K562 (cell line): Measurements from ENCODE around the gene USP14. TPM values are rescaled to one million over a fixed set of nuclear protein-coding genes. Genes with fewer than 3 reads are reported as not detected.
"Not testable (repeated sequence)": the region's sequence is repeated elsewhere in the genome, so short reads cannot be mapped to it uniquely, and the experiment has no call there.

Source experiments
- ATF1 ChIP-seq, 2 experiments: fragments of 450-650 bp in 1 of 2; IDR thresholded peaks; 2 replicates each; pipeline ENCODE4 v1.6.1; 2016; ENCODE audit warnings: missing compliant biosample characterization in 1 of 2, missing genetic modification characterization in 1 of 2
- ATF7 ChIP-seq: fragments of 450-650 bp; IDR thresholded peaks from 2 replicates; pipeline ENCODE4 v1.7.1; 2014; ENCODE audit warnings: mild to moderate bottlenecking, moderate library complexity
- CEBPG ChIP-seq, 3 experiments: fragments of 200-800 bp in 1 of 3; sonication (Bioruptor generic) in 1 of 3; sonication (generic) in 1 of 3; formaldehyde crosslinking in 1 of 3; IDR thresholded peaks in 2 of 3; conservative IDR thresholded peaks in 1 of 3; 2 replicates each; pipeline versions ENCODE4 v1.6.1 to v1.8.0; 2016 to 2022; ENCODE audit warnings: missing compliant biosample characterization in 2 of 3, missing genetic modification characterization in 2 of 3, mild to moderate bottlenecking in 1 of 3, missing genetic modification reagents in 1 of 3
- CTCF ChIP-seq, 3 experiments: IDR thresholded peaks in 2 of 3; conservative IDR thresholded peaks in 1 of 3; 2 replicates each; pipeline ENCODE4 v1.5.1; 2011 to 2012; ENCODE audit warnings: low read length in 3 of 3, mild to moderate bottlenecking in 3 of 3, control low read depth in 2 of 3, improper control_type of control experiment in 1 of 3, inconsistent platforms in 1 of 3, low read depth in 1 of 3, mixed read lengths in 1 of 3, moderate library complexity in 1 of 3; ENCODE audit not compliant: insufficient read depth in 2 of 3
- GATA2 ChIP-seq: sonication (generic); formaldehyde crosslinking; IDR thresholded peaks from 2 replicates; pipeline ENCODE4 v1.4.0; 2020; ENCODE audit warnings: mild to moderate bottlenecking, missing genetic modification reagents
- JUND ChIP-seq, 2 experiments: IDR thresholded peaks; 2 replicates in 1 of 2; 3 replicates in 1 of 2; pipeline ENCODE4 v1.6.1; 2011; ENCODE audit warnings: borderline replicate concordance in 2 of 2, low read depth in 2 of 2, low read length in 2 of 2, improper control_type of control experiment in 1 of 2, missing biosample characterization in 1 of 2, missing genetic modification characterization in 1 of 2, missing genetic modification reagents in 1 of 2
- MTA1 ChIP-seq: fragments of 450-650 bp; IDR thresholded peaks from 2 replicates; pipeline ENCODE4 v1.6.1; 2017; ENCODE audit warnings: borderline replicate concordance
- SOX6 ChIP-seq: fragments of 450-650 bp; IDR thresholded peaks from 2 replicates; pipeline ENCODE4 v1.6.1; 2014; ENCODE audit warnings: mild to moderate bottlenecking
- ZEB2 ChIP-seq: fragments of 450-650 bp; IDR thresholded peaks from 2 replicates; pipeline ENCODE4 v1.6.1; 2016
- polyA plus RNA-seq, 8 experiments: library from polyadenylated mRNA; depleted of rRNA in 4 of 8; stranded (reverse) in 5 of 8; unstranded in 3 of 8; fragments of >200 nt; fragmentation: Nextera tagmentation in 2 of 8; fragmentation: Illumina TruSeq in 1 of 8; extraction: Ambion mirVana in 2 of 8; extraction: Trizol in 1 of 8; gene quantifications; 2 replicates each; pipeline versions ENCODE4 v1.2.1 to v1.2.3, GENCODE V29; 2011 to 2014; ENCODE audit warnings: inconsistent platforms in 1 of 8, missing spikeins in 1 of 8
- total RNA-seq, 7 experiments: library from RNA; depleted of rRNA in 6 of 7; stranded (reverse); fragments of >200 nt in 6 of 7; fragmentation: Illumina TruSeq in 2 of 7; extraction: Trizol in 2 of 7; gene quantifications; 2 replicates each; pipeline versions ENCODE4 v1.2.1 to v1.2.3, GENCODE V29; 2011 to 2021; ENCODE audit warnings: low replicate concordance in 1 of 7
- TF ChIP-seq, protein P1 (sequence below), 2 experiments: fragments of 450-650 bp; formaldehyde crosslinking in 1 of 2; IDR thresholded peaks; 2 replicates each; pipeline versions ENCODE4 v1.4.0 to v1.6.1; 2014 to 2020; ENCODE audit warnings: mild to moderate bottlenecking in 2 of 2, borderline replicate concordance in 1 of 2, low read depth in 1 of 2

The USP14 gene
- total and polyA plus RNA-seq, 9 of the 15 experiments (the other 6 are each of a cell fraction or from before 2014, with no cell fraction given) = 18.7 to 129 (median 40.3) TPM

GRCh38 chr18:109130-109921 lies 49.0 kb upstream of the USP14 start (continued):
- peak; percentile 87 for TF ChIP-seq CEBPG (CRISPR knock-in tag; IDR thresholded peaks at IDR 0.05)
- peak; percentile 87 to 97 for TF ChIP-seq CEBPG (tag; conservative IDR thresholded peaks at IDR 0.05 in 1 of 2, IDR thresholded peaks at IDR 0.05 in 1 of 2)
- TF ChIP-seq MTA1 = peak; percentile 65; the same call in 1 of the 2 replicates
- peak; percentile 96 for TF ChIP-seq ZEB2
- not testable (repeated sequence) for TF ChIP-seq ATF1 (CRISPR knock-in tag; IDR thresholded peaks at IDR 0.05); JUND (tag; IDR thresholded peaks at IDR 0.05; ENCODE audit: borderline replicate concordance, low read depth, low read length)
- TF ChIP-seq ATF1 (tag; IDR thresholded peaks at IDR 0.05) = peak; percentile 80
- peak; percentile 56; the same call in 1 of the 2 replicates for TF ChIP-seq GATA2 (CRISPR knock-in tag)
- 0 out of 2 replicates have a peak, but pooled peaks have one; percentile 22 for TF ChIP-seq JUND (IDR thresholded peaks at IDR 0.05; ENCODE audit: borderline replicate concordance, low read depth, low read length)
- TF ChIP-seq SOX6 = peak; percentile 80
- peak; percentile 93 for TF ChIP-seq ATF7
- peak; percentile 35 to 55 (median 46); a peak in 4 of 6 replicates for TF ChIP-seq CTCF (IDR thresholded peaks at IDR 0.05 in 2 of 3, conservative IDR thresholded peaks at IDR 0.05 in 1 of 3; ENCODE audit: insufficient read depth in 2 of 3, low read depth in 1 of 3, low read length in 3 of 3)
- TF ChIP-seq, protein P1, sequence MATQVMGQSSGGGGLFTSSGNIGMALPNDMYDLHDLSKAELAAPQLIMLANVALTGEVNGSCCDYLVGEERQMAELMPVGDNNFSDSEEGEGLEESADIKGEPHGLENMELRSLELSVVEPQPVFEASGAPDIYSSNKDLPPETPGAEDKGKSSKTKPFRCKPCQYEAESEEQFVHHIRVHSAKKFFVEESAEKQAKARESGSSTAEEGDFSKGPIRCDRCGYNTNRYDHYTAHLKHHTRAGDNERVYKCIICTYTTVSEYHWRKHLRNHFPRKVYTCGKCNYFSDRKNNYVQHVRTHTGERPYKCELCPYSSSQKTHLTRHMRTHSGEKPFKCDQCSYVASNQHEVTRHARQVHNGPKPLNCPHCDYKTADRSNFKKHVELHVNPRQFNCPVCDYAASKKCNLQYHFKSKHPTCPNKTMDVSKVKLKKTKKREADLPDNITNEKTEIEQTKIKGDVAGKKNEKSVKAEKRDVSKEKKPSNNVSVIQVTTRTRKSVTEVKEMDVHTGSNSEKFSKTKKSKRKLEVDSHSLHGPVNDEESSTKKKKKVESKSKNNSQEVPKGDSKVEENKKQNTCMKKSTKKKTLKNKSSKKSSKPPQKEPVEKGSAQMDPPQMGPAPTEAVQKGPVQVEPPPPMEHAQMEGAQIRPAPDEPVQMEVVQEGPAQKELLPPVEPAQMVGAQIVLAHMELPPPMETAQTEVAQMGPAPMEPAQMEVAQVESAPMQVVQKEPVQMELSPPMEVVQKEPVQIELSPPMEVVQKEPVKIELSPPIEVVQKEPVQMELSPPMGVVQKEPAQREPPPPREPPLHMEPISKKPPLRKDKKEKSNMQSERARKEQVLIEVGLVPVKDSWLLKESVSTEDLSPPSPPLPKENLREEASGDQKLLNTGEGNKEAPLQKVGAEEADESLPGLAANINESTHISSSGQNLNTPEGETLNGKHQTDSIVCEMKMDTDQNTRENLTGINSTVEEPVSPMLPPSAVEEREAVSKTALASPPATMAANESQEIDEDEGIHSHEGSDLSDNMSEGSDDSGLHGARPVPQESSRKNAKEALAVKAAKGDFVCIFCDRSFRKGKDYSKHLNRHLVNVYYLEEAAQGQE (IDR thresholded peaks at IDR 0.05; ENCODE audit: borderline replicate concordance) = peak; percentile 41; the same call in 1 of the 2 replicates
- TF ChIP-seq, protein P1 (CRISPR knock-in tag; IDR thresholded peaks at IDR 0.05; ENCODE audit: low read depth) = not testable (repeated sequence)
